AG09309 (cell line): ENCODE measurements around the gene SDK1.

Source experiments
- DNase-seq: peaks from one replicate; pipeline ENCODE4 v3.0.0-alpha.2; 2010; ENCODE audit warnings: low read depth
- H3K4me3 ChIP-seq: 2 replicates; pipeline ENCODE4 v1.5.1; 2011; ENCODE audit warnings: mild to moderate bottlenecking, low read depth, low read length, moderate library complexity; ENCODE audit not compliant: control insufficient read depth
- CTCF ChIP-seq: IDR thresholded peaks from 2 replicates; pipeline ENCODE4 v1.5.1; 2011; ENCODE audit warnings: mild to moderate bottlenecking, low read depth, low read length, inconsistent platforms; ENCODE audit not compliant: insufficient read depth, control insufficient read depth; ENCODE audit errors: missing control alignments

The SDK1 gene

GRCh38 chr7:4000934-4001333 is 699.9 kb downstream of the SDK1 start:
- TF ChIP-seq CTCF: no peak
- no peak overlapping the region for H3K4me3 ChIP-seq
- no peak for DNase-seq

GRCh38 chr7:4001742-4002141 is 700.7 kb downstream of the SDK1 start:
- no peak for TF ChIP-seq CTCF
- DNase-seq: no peak
- no peak overlapping the region for H3K4me3 ChIP-seq

GRCh38 chr7:4003503-4003902 is 702.5 kb downstream of the SDK1 start:
- no peak for TF ChIP-seq CTCF
- no peak for DNase-seq
- no peak overlapping the region for H3K4me3 ChIP-seq

GRCh38 chr7:4006687-4007086 is 705.6 kb downstream of the SDK1 start:
- H3K4me3 ChIP-seq: no peak overlapping the region
- DNase-seq: no peak
- TF ChIP-seq CTCF: no peak

- TF ChIP-seq CTCF: no peak
- no peak for DNase-seq
- H3K4me3 ChIP-seq: no peak overlapping the region
Observed at GRCh38 chr7:4009211-4010060, 708.4 kb downstream of the SDK1 start.

GRCh38 chr7:4010061-4010605 is 709.1 kb downstream of the SDK1 start:
- no peak for TF ChIP-seq CTCF
- H3K4me3 ChIP-seq: no peak overlapping the region
- no peak for DNase-seq
